GM21447 (cell line): ENCODE results near the gene RAD51B.
"Not testable (repeated sequence)": the region's sequence is repeated elsewhere in the genome, so short reads cannot be mapped to it uniquely, and the experiment has no call there.

Source experiments
- ATAC-seq: cut with Tn5 transposase; IDR thresholded peaks from one replicate; pipeline ENCODE4 v1.9.1; 2021; ENCODE audit not compliant: unreplicated experiment

The RAD51B gene

GRCh38 chr14:68016255-68016914, 196.8 kb downstream of the RAD51B start:
- ATAC-seq: no peak

GRCh38 chr14:68018598-68018997, 199.0 kb downstream of the RAD51B start:
- ATAC-seq: no peak

GRCh38 chr14:68020493-68020892, 200.9 kb downstream of the RAD51B start:
- no peak for ATAC-seq

GRCh38 chr14:68020999-68021663, 201.6 kb downstream of the RAD51B start:
- ATAC-seq: no peak

- no peak for ATAC-seq
Observed at GRCh38 chr14:68027276-68027675, 207.7 kb downstream of the RAD51B start.

- no peak for ATAC-seq
Observed at GRCh38 chr14:68028075-68028474, 208.5 kb downstream of the RAD51B start.

GRCh38 chr14:68031011-68031410, 211.4 kb downstream of the RAD51B start:
- not testable (repeated sequence) for ATAC-seq

- no peak for ATAC-seq
Observed at GRCh38 chr14:68032154-68032553, 212.6 kb downstream of the RAD51B start.

GRCh38 chr14:68033336-68033932, 213.9 kb downstream of the RAD51B start:
- ATAC-seq: no peak

GRCh38 chr14:68034896-68035295, 215.3 kb downstream of the RAD51B start:
- no peak for ATAC-seq

- no peak for ATAC-seq
Observed at GRCh38 chr14:68036202-68036601, 216.6 kb downstream of the RAD51B start.

GRCh38 chr14:68039593-68039992, 220.0 kb downstream of the RAD51B start:
- no peak for ATAC-seq

- ATAC-seq: no peak
Observed at GRCh38 chr14:68040633-68041369, 221.2 kb downstream of the RAD51B start.

- ATAC-seq: no peak
Observed at GRCh38 chr14:68041876-68042354, 222.3 kb downstream of the RAD51B start.

- ATAC-seq: no peak
Observed at GRCh38 chr14:68042586-68043210, 223.1 kb downstream of the RAD51B start.

GRCh38 chr14:68043752-68044151, 224.2 kb downstream of the RAD51B start:
- no peak for ATAC-seq

GRCh38 chr14:68047906-68048305, 228.3 kb downstream of the RAD51B start:
- no peak for ATAC-seq

GRCh38 chr14:68048815-68049214, 229.2 kb downstream of the RAD51B start:
- ATAC-seq: not testable (repeated sequence)

- ATAC-seq: no peak
Observed at GRCh38 chr14:68050177-68050576, 230.6 kb downstream of the RAD51B start.

GRCh38 chr14:68051146-68051545, 231.6 kb downstream of the RAD51B start:
- ATAC-seq: no peak

- no peak for ATAC-seq
Observed at GRCh38 chr14:68060198-68060597, 240.6 kb downstream of the RAD51B start.
